Liver (tissue), 9 donors: ENCODE data around the gene SH3GL1. TPM values are rescaled to one million over a fixed set of nuclear protein-coding genes. Genes with fewer than 3 reads are reported as not detected.

Experiments used
- DNase-seq: peaks from one replicate; pipeline ENCODE4 v3.0.0-alpha.2; 2017; ENCODE audit warnings: low spot score
- H3K27ac ChIP-seq, 2 donors: one replicate each; pipeline ENCODE4 v1.7.0; 2013; ENCODE audit warnings: inconsistent platforms in 2 of 2, low read length in 2 of 2, control low read depth in 1 of 2, low read depth in 1 of 2, mild to moderate bottlenecking in 1 of 2
- H3K27me3 ChIP-seq, 4 donors: one replicate each; pipeline versions ENCODE4 v1.6.1 to v1.7.0; 2013; ENCODE audit warnings: low read length in 3 of 4, inconsistent platforms in 1 of 4, mild to moderate bottlenecking in 1 of 4, moderate library complexity in 1 of 4; ENCODE audit not compliant: control insufficient read depth in 4 of 4, insufficient read depth in 4 of 4
- H3K36me3 ChIP-seq, 4 donors: one replicate each; pipeline versions ENCODE4 v1.6.1 to v1.7.0; 2013; ENCODE audit warnings: low read length in 3 of 4, mild to moderate bottlenecking in 3 of 4, low read depth in 1 of 4, moderate library complexity in 1 of 4; ENCODE audit not compliant: control insufficient read depth in 4 of 4, insufficient read depth in 3 of 4
- H3K4me1 ChIP-seq, 4 donors: one replicate each; pipeline versions ENCODE4 v1.6.1 to v1.7.0; 2013; ENCODE audit warnings: low read length in 3 of 4, mild to moderate bottlenecking in 3 of 4, moderate library complexity in 1 of 4; ENCODE audit not compliant: control insufficient read depth in 4 of 4, insufficient read depth in 4 of 4
- H3K4me3 ChIP-seq, 3 donors: one replicate each; pipeline versions ENCODE4 v1.6.1 to v1.7.0; 2013; ENCODE audit warnings: low read length in 3 of 3, control low read depth in 1 of 3, low read depth in 1 of 3, mild to moderate bottlenecking in 1 of 3
- H3K9ac ChIP-seq, 2 donors: one replicate each; pipeline ENCODE4 v1.7.0; 2013; ENCODE audit warnings: low read length in 2 of 2, mild to moderate bottlenecking in 2 of 2, moderate library complexity in 2 of 2, control low read depth in 1 of 2, low read depth in 1 of 2
- H3K9me3 ChIP-seq, 4 donors: one replicate each; pipeline versions ENCODE4 v1.6.1 to v1.7.0; 2013; ENCODE audit warnings: low read length in 3 of 4; ENCODE audit not compliant: control insufficient read depth in 4 of 4
- ATF3 ChIP-seq: IDR thresholded peaks from 2 replicates; pipeline ENCODE4 v1.6.1; 2016; ENCODE audit warnings: antibody characterized with exemption
- CTCF ChIP-seq: fragments of 150-350 bp; IDR thresholded peaks from 2 replicates; pipeline ENCODE4 v1.5.1; 2017; ENCODE audit warnings: improper control_type of control experiment, low read depth, low read length; ENCODE audit not compliant: missing input control
- EGR1 ChIP-seq, 2 donors: IDR thresholded peaks; 2 replicates each; pipeline ENCODE4 v1.6.1; 2016 to 2018; ENCODE audit warnings: antibody characterized with exemption in 2 of 2, low read depth in 2 of 2
- FOXA1 ChIP-seq: IDR thresholded peaks from 2 replicates; pipeline ENCODE4 v1.6.1; 2016; ENCODE audit warnings: antibody characterized with exemption
- FOXA2 ChIP-seq: IDR thresholded peaks from 2 replicates; pipeline ENCODE4 v1.6.1; 2016; ENCODE audit warnings: antibody characterized with exemption
- GABPA ChIP-seq, 2 donors: IDR thresholded peaks in 1 of 2; conservative IDR thresholded peaks in 1 of 2; 2 replicates each; pipeline ENCODE4 v1.6.1; 2016; ENCODE audit warnings: antibody characterized with exemption in 2 of 2, mild to moderate bottlenecking in 1 of 2, moderate library complexity in 1 of 2
- HNF4A ChIP-seq, 2 donors: conservative IDR thresholded peaks; 2 replicates each; pipeline ENCODE4 v1.6.1; 2016; ENCODE audit warnings: antibody characterized with exemption in 2 of 2, mild to moderate bottlenecking in 2 of 2
- HNF4G ChIP-seq: IDR thresholded peaks from 2 replicates; pipeline ENCODE4 v1.6.1; 2016; ENCODE audit warnings: antibody characterized with exemption
- JUND ChIP-seq, 2 donors: IDR thresholded peaks; 2 replicates each; pipeline ENCODE4 v1.6.1; 2016; ENCODE audit warnings: antibody characterized with exemption in 2 of 2
- MAX ChIP-seq: IDR thresholded peaks from 2 replicates; pipeline ENCODE4 v1.6.1; 2016; ENCODE audit warnings: antibody characterized with exemption
- NR2F2 ChIP-seq: IDR thresholded peaks from 2 replicates; pipeline ENCODE4 v1.6.1; 2016; ENCODE audit warnings: antibody characterized with exemption
- RAD21 ChIP-seq, 2 donors: IDR thresholded peaks; 2 replicates each; pipeline ENCODE4 v1.6.1; 2016; ENCODE audit warnings: antibody characterized with exemption in 2 of 2, mild to moderate bottlenecking in 2 of 2
- RXRA ChIP-seq, 2 donors: IDR thresholded peaks; 2 replicates each; pipeline ENCODE4 v1.6.1; 2017 to 2018; ENCODE audit warnings: antibody characterized with exemption in 2 of 2, mild to moderate bottlenecking in 1 of 2
- SP1 ChIP-seq: IDR thresholded peaks from 2 replicates; pipeline ENCODE4 v1.6.1; 2018; ENCODE audit warnings: antibody characterized with exemption, mild to moderate bottlenecking
- TAF1 ChIP-seq: conservative IDR thresholded peaks from 2 replicates; pipeline ENCODE4 v1.6.1; 2016; ENCODE audit warnings: antibody characterized with exemption, mild to moderate bottlenecking
- YY1 ChIP-seq: IDR thresholded peaks from 2 replicates; pipeline ENCODE4 v1.6.1; 2016; ENCODE audit warnings: antibody characterized with exemption, mild to moderate bottlenecking
- ZBTB33 ChIP-seq: IDR thresholded peaks from 2 replicates; pipeline ENCODE4 v1.6.1; 2016; ENCODE audit warnings: antibody characterized with exemption
- WGBS: extraction: QIAGEN DNeasy Blood & Tissue Kit; methylation state at CpG from one replicate; pipeline ENCODE4 v1.1.7; 2013; 5-methylcytosine and 5-hydroxymethylcytosine counted together
- polyA plus RNA-seq, 2 donors: library from polyadenylated mRNA; stranded (reverse) in 1 of 2; unstranded in 1 of 2; fragments of 200-250 nt in 1 of 2; fragments of >200 nt in 1 of 2; fragmentation: Nextera tagmentation in 1 of 2; extraction: Ambion mirVana in 1 of 2; gene quantifications; one replicate each; pipeline versions ENCODE4 v1.2.1 to v1.2.3, GENCODE V29; 2013 to 2015
- total RNA-seq, 2 donors: library from RNA; depleted of rRNA; stranded (reverse); fragments of >200 nt; gene quantifications; one replicate each; pipeline ENCODE4 v1.2.3, GENCODE V29; 2014
- TF ChIP-seq, protein P1 (sequence below): IDR thresholded peaks from 2 replicates; pipeline ENCODE4 v1.6.1; 2016; ENCODE audit warnings: antibody characterized with exemption, mild to moderate bottlenecking
- donor health status: healthy.
- donor health status: healthy.
- donor health status: healthy.
- donor health status: healthy.
- donor health status: healthy.

SH3GL1 gene
- total and polyA plus RNA-seq, 4 donors, result 16.5 to 27.8 (median 18.2) TPM

DNA sequence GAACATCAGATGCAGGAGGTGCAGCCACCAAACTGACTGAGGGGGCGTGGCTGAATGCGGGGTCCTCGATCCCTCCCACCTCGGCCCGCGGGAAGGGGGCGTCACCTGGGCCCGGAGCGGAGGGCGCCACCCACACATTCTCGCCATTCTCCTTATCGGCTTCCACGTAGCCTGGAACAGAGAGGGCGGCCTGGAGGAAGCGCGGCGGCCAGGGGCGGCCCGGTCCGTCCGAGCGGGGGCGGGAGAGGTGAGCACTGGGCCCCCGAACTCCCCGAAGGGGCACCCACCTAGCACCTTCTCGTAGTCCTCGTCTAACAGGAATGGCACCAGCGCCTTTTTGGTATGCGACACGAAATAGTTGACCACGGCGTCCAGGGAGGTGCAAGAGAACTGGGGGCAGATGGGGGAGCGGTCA lies 73.5 kb downstream of the SH3GL1 start (continued):
- TF ChIP-seq HNF4A (conservative IDR thresholded peaks at IDR 0.05), result no peak

DNA sequence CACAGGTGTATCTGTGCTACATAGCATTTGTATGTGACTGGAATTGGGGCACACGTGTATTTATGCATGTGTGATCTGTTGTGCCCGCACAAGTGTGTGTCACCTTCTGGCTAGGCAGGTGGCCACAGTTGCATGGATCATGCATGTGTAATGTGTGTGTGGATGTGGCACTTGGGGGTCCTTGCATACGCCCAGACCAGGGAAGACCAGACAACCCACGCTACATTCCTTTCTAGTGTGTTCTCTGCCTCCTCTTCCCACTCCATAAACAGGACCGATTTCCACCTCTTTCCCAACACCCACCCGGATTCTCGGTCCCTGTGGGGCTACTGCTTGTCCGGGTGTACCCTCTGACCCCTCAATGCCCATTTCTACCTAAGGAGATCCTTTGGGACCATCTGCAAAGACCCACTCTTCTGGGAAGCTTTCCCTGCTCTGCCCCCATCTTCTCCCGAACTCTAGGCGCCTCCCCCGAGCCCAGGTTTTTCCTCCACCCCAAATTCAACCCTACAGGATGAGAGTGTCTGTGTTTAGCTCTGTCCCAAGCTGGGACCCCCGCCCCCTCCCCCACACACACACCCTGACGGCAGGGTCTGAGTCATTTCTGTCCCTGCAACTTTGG lies 74.0 kb downstream of the SH3GL1 start:
- Histone ChIP-seq H3K9me3 (no peaks in the 10 kb centered on the region), H3K4me1 (peaks cover 3 to 15% (median 8%) of the 10 kb centered on the region in 4 donors), H3K27me3 (no peaks in the 10 kb centered on the region), H3K4me3 (no peak overlapping the region), H3K9ac (no peak overlapping the region), H3K36me3 (peaks cover 0 to 2% (median under 1%) of the 10 kb centered on the region in 4 donors), H3K27ac (no peak overlapping the region)
- no peak for DNase-seq
- TF ChIP-seq HNF4A (conservative IDR thresholded peaks at IDR 0.05) (no peak), ATF3 (no peak), YY1 (no peak), ZBTB33 (no peak), NR2F2 (no peak), HNF4G (no peak), FOXA1 (no peak), RXRA (IDR thresholded peaks at IDR 0.05) (no peak), GABPA (IDR thresholded peaks at IDR 0.05 in 1 of 2, conservative IDR thresholded peaks at IDR 0.05 in 1 of 2) (no peak), EGR1 (IDR thresholded peaks at IDR 0.05; ENCODE audit: low read depth in 2 of 2) (no peak), RAD21 (IDR thresholded peaks at IDR 0.05) (no peak), FOXA2 (no peak), TAF1 (no peak), CTCF (no peak), MAX (no peak), JUND (IDR thresholded peaks at IDR 0.05) (no peak), SP1 (no peak)
- TF ChIP-seq, protein P1, sequence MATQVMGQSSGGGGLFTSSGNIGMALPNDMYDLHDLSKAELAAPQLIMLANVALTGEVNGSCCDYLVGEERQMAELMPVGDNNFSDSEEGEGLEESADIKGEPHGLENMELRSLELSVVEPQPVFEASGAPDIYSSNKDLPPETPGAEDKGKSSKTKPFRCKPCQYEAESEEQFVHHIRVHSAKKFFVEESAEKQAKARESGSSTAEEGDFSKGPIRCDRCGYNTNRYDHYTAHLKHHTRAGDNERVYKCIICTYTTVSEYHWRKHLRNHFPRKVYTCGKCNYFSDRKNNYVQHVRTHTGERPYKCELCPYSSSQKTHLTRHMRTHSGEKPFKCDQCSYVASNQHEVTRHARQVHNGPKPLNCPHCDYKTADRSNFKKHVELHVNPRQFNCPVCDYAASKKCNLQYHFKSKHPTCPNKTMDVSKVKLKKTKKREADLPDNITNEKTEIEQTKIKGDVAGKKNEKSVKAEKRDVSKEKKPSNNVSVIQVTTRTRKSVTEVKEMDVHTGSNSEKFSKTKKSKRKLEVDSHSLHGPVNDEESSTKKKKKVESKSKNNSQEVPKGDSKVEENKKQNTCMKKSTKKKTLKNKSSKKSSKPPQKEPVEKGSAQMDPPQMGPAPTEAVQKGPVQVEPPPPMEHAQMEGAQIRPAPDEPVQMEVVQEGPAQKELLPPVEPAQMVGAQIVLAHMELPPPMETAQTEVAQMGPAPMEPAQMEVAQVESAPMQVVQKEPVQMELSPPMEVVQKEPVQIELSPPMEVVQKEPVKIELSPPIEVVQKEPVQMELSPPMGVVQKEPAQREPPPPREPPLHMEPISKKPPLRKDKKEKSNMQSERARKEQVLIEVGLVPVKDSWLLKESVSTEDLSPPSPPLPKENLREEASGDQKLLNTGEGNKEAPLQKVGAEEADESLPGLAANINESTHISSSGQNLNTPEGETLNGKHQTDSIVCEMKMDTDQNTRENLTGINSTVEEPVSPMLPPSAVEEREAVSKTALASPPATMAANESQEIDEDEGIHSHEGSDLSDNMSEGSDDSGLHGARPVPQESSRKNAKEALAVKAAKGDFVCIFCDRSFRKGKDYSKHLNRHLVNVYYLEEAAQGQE, result no peak
- WGBS, result 86% methylated on average over 13 of the region's 13 CpGs
